C1 segment of cervical spinal cord (tissue), 14 donors: ENCODE results near the gene FXYD3.

Experiments
- DNase-seq, 14 donors: peaks; one replicate each; lab custom pipeline; 2025; lab: John Stamatoyannopoulos, UW

Gene FXYD3

GRCh38 chr19:35157431-35157830 is 41.8 kb downstream of the FXYD3 start:
- no peak for DNase-seq

- no peak for DNase-seq
Measured at GRCh38 chr19:35159606-35160005, 44.0 kb downstream of the FXYD3 start.

GRCh38 chr19:35160629-35161433 is 45.2 kb downstream of the FXYD3 start:
- DNase-seq = no peak

GRCh38 chr19:35161434-35161743 is 45.8 kb downstream of the FXYD3 start:
- DNase-seq = no peak

- no peak for DNase-seq
Measured at GRCh38 chr19:35162471-35163326, 47.1 kb downstream of the FXYD3 start.

DNA sequence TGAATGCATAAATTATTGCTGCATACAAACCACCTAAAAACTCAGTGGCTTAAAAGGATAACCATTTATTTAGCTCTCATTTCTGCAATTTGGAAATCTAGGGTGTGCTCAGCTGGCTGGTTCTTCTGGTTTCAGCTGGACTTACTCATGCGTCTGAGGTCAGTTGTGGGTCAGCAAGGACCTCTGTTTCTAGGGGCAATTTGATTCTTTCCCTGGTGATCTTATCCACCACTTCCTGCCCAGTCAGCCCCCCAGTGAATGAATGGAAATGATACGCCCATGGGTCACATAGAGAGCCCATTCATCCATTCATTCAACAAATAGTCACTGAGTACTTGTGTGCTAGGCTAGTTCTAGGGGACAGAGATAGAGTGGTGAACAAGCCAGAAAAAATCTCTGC is 48.8 kb downstream of the FXYD3 start:
- no peak for DNase-seq

DNA sequence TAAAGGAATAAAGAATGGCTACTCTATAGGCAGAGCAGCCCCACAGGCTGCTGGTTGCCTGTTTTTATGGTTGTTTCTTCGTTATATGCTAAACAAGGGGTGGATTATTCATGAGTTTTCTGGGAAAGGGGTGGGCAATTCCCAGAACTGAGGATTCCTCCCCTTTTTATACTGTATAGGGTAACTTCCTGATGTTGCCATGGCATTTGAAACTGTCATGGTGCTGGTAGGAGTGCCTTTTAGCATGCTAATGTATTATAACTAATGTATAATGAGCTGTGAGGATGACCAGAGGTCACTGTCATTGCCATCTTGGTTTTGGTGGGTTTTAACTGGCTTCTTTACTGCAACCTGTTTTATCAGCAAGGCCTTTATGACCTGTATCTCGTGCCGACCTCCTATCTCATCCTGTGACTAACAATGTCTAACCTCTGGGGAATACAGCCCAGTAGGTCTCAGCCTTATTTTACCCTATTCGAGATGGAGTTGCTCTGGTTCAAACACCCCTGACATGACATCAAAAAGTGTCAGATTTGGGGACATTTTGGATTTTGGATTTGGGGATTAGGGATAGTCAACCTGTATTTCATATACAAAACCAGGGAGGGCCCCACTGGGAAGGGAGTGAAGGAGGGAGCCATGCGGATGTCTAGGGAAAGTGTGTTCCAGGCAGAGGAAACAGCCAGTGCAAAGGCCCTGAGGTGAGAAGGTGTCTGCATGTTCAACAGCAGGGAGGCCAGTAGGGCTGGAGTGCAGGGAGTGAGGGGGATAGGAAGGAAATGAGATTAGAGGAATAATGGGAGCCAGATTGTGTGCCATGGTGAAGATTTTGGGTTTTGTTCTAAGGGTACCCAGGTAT is 49.8 kb downstream of the FXYD3 start:
- DNase-seq = no peak

- DNase-seq = no peak
Measured at GRCh38 chr19:35166100-35167063, 50.8 kb downstream of the FXYD3 start.

DNA sequence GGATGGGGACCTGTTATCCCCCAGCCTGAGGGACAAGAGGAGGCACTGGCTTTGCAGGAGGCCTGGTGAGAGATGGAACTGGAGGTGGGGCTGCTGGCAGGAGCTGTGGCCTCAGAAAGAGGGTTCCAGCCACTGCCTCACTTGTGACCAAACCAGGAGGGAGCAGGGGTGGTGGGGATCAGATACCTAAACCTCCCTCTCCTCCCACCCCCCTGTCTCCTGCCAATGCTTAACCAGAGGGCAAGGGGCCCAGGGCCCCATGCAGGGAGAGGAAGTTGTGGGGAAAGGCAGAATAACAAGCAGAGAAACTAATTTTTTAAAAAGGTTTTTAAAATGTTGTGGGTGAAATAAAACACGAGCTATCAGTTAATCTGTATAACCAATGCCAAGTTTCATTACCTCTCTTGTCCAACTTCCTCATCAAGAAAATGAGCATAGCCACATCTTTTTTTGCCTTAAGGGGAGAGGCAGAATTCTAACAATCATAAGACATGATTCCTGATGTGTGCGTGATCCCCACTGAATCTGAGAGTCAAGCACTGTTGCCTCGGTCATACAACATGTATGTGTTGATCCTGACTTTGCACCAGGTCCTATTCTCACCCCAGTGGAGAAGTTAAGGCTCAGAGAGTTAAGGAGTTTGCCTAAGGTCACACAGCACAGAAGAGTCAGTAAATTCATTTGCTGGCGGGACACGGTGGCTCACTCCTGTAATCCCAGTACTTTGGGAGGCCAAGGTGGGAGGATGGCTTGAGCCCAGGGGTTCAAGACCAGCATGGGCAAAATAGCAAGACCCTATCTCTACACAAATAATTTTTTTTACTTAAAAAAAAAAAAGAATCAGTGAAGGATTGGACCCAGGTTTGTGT is 51.9 kb downstream of the FXYD3 start:
- no peak for DNase-seq

DNA sequence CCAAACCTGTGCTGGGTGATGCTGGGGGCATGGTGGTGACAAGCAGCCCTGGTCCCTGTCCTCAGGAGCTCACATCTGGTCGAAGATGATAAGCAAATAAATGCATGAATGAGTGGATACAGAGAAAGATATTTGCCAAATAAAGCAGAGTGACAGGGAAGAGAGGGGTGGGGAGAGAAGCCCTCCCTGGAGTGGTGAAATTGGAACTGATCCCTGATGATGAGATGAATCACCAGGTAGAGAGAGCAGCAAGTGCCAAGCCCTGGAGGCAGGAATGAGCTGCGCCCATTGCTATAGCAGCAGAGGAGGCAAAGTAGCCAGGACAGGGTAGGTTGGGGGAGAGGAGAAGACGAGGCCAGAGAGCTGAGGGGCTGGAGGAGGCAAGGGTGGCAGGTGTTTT is 52.6 kb downstream of the FXYD3 start:
- no peak for DNase-seq

- no peak for DNase-seq
Measured at GRCh38 chr19:35169221-35169995, 53.8 kb downstream of the FXYD3 start.

- no peak for DNase-seq
Measured at GRCh38 chr19:35170359-35171061, 54.9 kb downstream of the FXYD3 start.

DNA sequence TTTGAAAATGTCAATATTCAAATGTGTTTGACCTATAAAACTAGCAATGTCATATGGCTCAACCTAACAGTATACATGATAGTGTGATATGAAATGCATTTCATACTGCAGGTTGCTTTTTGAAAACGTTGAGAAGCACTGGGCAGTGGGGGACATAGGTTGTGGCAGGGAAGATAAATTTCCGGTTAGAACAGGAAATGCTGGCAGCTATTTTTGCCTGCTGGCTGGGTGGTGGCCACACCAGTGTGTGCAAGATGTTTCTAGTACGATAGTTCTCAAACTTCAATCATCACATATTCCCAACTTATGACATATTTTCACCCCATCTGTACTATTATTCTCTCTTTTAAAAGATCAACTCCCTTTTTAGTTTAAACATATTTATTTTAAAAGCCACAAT is 56.1 kb downstream of the FXYD3 start:
- no peak for DNase-seq
